ENCODE results near the gene LRMDA.

Gene LRMDA

GRCh38 chr10:76554478-76554877 lies 1123.1 kb downstream of the LRMDA start:
- TF ChIP-seq RAD21 (IDR thresholded peaks at IDR 0.05; ENCODE audit: low read depth) = no peak
- TF ChIP-seq EGR1 (IDR thresholded peaks at IDR 0.05) = no peak
- TF ChIP-seq CREB1 (IDR thresholded peaks at IDR 0.05; ENCODE audit: low read depth) = no peak

- TF ChIP-seq NFIC (IDR thresholded peaks at IDR 0.05) (no peak), RAD21 (IDR thresholded peaks at IDR 0.05; ENCODE audit: low read depth) (no peak)
Measured at GRCh38 chr10:76555067-76555670, 1123.7 kb downstream of the LRMDA start.

- TF ChIP-seq TAF1 (IDR thresholded peaks at IDR 0.05; ENCODE audit: low read depth) (no peak), TCF12 (IDR thresholded peaks at IDR 0.05; ENCODE audit: low read depth) (no peak), EGR1 (IDR thresholded peaks at IDR 0.05) (no peak)
Measured at GRCh38 chr10:76557366-76557765, 1125.9 kb downstream of the LRMDA start.

GRCh38 chr10:76558586-76558985 lies 1127.2 kb downstream of the LRMDA start:
- TF ChIP-seq USF1 (IDR thresholded peaks at IDR 0.05) (no peak), TCF12 (IDR thresholded peaks at IDR 0.05; ENCODE audit: low read depth) (no peak), REST (IDR thresholded peaks at IDR 0.05; ENCODE audit: low read depth) (no peak), FOXM1 (IDR thresholded peaks at IDR 0.05; ENCODE audit: borderline replicate concordance, low read depth) (no peak), MAX (IDR thresholded peaks at IDR 0.05) (no peak), NFIC (IDR thresholded peaks at IDR 0.05) (no peak)

DNA sequence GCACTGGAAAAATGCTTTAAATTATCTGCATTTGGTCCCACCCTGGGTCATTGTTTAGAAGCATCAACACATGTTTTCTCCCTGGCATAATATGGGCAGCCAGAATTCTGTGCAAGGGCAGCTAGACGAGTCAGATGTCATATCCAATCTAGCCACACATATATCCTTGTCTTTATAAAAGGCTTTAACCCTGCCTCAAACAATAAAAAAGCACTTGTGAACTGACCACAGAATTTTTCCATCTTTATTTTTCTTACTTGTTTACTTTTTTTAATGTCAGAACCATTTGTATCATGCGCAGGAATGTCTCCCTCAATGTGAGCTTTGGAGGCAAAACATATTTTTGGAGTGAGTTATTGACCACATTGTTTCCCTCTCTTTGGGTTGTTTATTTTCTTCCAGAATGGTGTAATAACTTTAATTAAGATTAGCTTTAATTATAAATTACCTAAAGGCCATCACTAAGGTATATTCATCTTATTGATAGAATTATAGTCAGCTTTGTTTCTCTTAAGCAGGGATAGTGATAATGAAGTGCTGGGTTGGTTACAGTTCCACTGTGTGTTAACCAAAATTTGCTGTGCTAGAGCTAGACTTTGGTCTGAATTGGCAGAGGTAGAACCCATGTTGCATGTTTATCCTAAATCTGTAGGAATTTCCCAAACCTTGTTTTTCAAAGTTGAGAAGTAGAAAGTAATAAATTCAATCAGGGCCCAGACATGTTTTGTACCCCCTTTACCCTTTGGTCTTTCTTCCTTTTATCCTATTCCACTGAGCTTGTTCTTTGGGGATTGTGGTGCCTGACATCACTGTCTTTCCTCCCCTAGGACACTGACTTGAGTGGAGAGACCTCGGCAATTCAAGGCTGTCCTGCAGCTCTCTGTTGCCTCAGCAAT lies 1127.8 kb downstream of the LRMDA start:
- TF ChIP-seq MAX (IDR thresholded peaks at IDR 0.05) (no peak), EGR1 (IDR thresholded peaks at IDR 0.05) (no peak), ZBTB7A (IDR thresholded peaks at IDR 0.05; ENCODE audit: low read depth) (no peak), USF1 (IDR thresholded peaks at IDR 0.05) (no peak), CREB1 (IDR thresholded peaks at IDR 0.05; ENCODE audit: low read depth) (no peak)

DNA sequence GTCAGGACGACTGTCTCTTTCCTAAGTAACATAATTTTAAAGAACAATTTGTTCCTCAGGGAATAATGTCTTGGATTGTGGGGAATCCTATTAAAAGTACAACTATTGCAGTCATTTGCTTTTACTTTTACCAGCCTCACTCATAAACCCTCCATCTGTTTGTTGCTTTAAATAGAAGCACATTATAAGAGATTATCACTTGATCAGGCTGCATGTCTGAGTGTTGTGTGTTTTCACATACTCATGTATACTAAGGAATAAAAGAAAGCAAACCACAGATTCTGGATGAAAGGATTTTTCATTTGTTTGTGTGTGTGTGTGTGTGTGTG lies 1128.4 kb downstream of the LRMDA start:
- TF ChIP-seq TEAD4 (IDR thresholded peaks at IDR 0.05) = no peak
- no peak for TF ChIP-seq YY1 (IDR thresholded peaks at IDR 0.05; ENCODE audit: low read depth)
- TF ChIP-seq REST (IDR thresholded peaks at IDR 0.05; ENCODE audit: low read depth) = no peak
- no peak for TF ChIP-seq FOXM1 (IDR thresholded peaks at IDR 0.05; ENCODE audit: borderline replicate concordance, low read depth)
- no peak for TF ChIP-seq USF1 (IDR thresholded peaks at IDR 0.05)
- no peak for TF ChIP-seq TAF1 (IDR thresholded peaks at IDR 0.05; ENCODE audit: low read depth)
- no peak for TF ChIP-seq MAX (IDR thresholded peaks at IDR 0.05)
- no peak for TF ChIP-seq RAD21 (IDR thresholded peaks at IDR 0.05; ENCODE audit: low read depth)
- no peak for TF ChIP-seq NFIC (IDR thresholded peaks at IDR 0.05)
- TF ChIP-seq CREB1 (IDR thresholded peaks at IDR 0.05; ENCODE audit: low read depth) = no peak
- no peak for TF ChIP-seq CEBPB (IDR thresholded peaks at IDR 0.05)
- no peak for TF ChIP-seq EGR1 (IDR thresholded peaks at IDR 0.05)
- no peak for TF ChIP-seq TCF12 (IDR thresholded peaks at IDR 0.05; ENCODE audit: low read depth)
- no peak for TF ChIP-seq EP300 (IDR thresholded peaks at IDR 0.05; ENCODE audit: borderline replicate concordance)
- TF ChIP-seq ZBTB7A (IDR thresholded peaks at IDR 0.05; ENCODE audit: low read depth) = no peak

All from Ishikawa (cell line).